ENCODE measurements around the gene BIRC5. TPM values are rescaled to one million over a fixed set of nuclear protein-coding genes. Genes with fewer than 3 reads are reported as not detected.

The BIRC5 gene
- total RNA-seq, 3 donors from 2014 or later (not counting 1 experiment from before 2014, with no cell fraction given): 0.73 to 1.9 (median 1.2) TPM

DNA sequence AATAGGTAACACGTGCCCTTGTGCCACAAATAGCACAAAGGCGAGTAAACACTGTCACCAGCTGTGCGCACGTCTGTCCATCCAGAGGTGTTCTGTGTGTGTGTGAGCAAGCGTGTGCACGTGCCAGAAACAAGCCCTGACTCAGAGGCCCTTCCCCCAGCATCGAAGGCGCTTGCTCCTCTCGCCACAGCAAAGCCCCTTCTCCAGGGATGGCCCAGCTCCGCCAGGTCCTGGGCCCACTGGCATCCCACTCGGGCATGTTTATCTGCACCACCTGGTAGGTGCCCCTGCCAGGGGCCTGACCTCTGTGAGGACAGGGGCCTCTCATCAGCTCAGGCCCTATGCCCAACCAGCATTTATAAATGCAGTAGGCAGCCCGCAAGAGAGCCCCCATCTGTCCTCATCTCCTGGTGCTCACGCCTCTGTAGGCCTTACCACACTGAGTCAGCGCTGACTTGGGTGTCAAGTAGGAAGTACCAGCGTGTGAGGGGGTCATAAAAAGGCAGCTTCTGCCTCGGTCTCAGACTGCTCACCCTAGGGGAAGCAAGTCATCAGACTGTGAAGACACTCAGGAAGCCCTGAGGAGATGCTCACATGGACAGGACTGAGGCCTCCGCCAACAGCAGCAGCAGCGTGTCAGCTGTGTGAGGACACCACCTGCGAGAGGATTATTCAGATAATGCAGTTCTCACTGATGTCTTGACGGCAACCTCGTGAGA is 28.1 kb downstream of the BIRC5 start:
- H3K4me1 ChIP-seq (ENCODE audit: control insufficient read depth, insufficient read depth, low read length): peaks cover 2% of the 10 kb centered on the region
- Mint-ChIP-seq H3K4me3 (no peak overlapping the region), H3K36me3 (no peaks in the 10 kb centered on the region), H3K9me3 (no peaks in the 10 kb centered on the region), H3K4me1 (peaks cover 0 to 9% of the 10 kb centered on the region in 2 donors), H3K27ac (peak overlapping the region in 1 of 2 donors; percentile 48), H3K27me3 (ENCODE audit: low read depth in 2 of 2) (no peaks in the 10 kb centered on the region)
- DNase-seq (no peak), ATAC-seq (peak; percentile 12 to 93 (median 73))
- intact Hi-C loops (cut with micrococcal nuclease): no loop called here
- no peaks in the 10 kb centered on the region for H3K9me3 ChIP-seq (ENCODE audit: control insufficient read depth, insufficient read depth, low read length)
- H3K36me3 ChIP-seq (ENCODE audit: control insufficient read depth, insufficient read depth, low read length): no peaks in the 10 kb centered on the region
- WGBS (ENCODE audit: insufficient coverage): 64% methylated on average over 21 of the region's 21 CpGs
- H3K27ac ChIP-seq (ENCODE audit: low read length): no peak overlapping the region
- no peaks in the 10 kb centered on the region for H3K27me3 ChIP-seq (ENCODE audit: control insufficient read depth, insufficient read depth, low read length)
- H3K4me3 ChIP-seq (ENCODE audit: low read length): no peak overlapping the region
- no peak for TF ChIP-seq CTCF (IDR thresholded peaks at IDR 0.05)

DNA sequence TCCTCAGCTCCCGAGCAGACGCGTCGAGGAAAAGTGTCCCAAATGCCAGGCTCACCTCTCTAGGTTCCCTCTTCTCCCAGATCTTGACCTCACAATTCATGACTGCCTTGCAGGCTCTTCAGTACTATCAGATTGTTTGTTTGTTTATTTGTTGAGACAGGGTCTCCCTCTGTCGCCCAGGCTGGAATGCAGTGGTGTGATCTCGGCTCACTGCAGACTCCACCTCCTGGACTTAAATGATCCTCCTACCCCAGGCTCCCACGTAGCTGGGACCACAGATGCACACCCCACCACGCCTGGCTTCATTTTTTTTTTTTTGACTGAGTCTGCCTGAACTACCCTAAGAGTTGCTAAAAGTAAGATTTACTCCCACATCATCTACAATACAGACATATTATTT is 33.3 kb downstream of the BIRC5 start:
- H3K4me1 ChIP-seq (ENCODE audit: control insufficient read depth, insufficient read depth, low read length): peaks cover 24% of the 10 kb centered on the region
- H3K4me3 ChIP-seq (ENCODE audit: low read length): no peak overlapping the region
- no peak for TF ChIP-seq CTCF (IDR thresholded peaks at IDR 0.05)
- no peaks in the 10 kb centered on the region for H3K27me3 ChIP-seq (ENCODE audit: control insufficient read depth, insufficient read depth, low read length)
- Mint-ChIP-seq H3K27me3 (ENCODE audit: low read depth in 2 of 2) (no peaks in the 10 kb centered on the region), H3K4me1 (peaks cover 5 to 14% of the 10 kb centered on the region in 2 donors), H3K9me3 (no peaks in the 10 kb centered on the region), H3K27ac (no peak overlapping the region), H3K36me3 (no peaks in the 10 kb centered on the region), H3K4me3 (no peak overlapping the region)
- H3K27ac ChIP-seq (ENCODE audit: low read length): no peak overlapping the region
- WGBS (ENCODE audit: insufficient coverage): 84% methylated on average over 8 of the region's 8 CpGs
- no peaks in the 10 kb centered on the region for H3K36me3 ChIP-seq (ENCODE audit: control insufficient read depth, insufficient read depth, low read length)
- intact Hi-C loops (cut with micrococcal nuclease): no loop called here
- H3K9me3 ChIP-seq (ENCODE audit: control insufficient read depth, insufficient read depth, low read length): no peaks in the 10 kb centered on the region
- ATAC-seq: no peak
- no peak for DNase-seq

DNA sequence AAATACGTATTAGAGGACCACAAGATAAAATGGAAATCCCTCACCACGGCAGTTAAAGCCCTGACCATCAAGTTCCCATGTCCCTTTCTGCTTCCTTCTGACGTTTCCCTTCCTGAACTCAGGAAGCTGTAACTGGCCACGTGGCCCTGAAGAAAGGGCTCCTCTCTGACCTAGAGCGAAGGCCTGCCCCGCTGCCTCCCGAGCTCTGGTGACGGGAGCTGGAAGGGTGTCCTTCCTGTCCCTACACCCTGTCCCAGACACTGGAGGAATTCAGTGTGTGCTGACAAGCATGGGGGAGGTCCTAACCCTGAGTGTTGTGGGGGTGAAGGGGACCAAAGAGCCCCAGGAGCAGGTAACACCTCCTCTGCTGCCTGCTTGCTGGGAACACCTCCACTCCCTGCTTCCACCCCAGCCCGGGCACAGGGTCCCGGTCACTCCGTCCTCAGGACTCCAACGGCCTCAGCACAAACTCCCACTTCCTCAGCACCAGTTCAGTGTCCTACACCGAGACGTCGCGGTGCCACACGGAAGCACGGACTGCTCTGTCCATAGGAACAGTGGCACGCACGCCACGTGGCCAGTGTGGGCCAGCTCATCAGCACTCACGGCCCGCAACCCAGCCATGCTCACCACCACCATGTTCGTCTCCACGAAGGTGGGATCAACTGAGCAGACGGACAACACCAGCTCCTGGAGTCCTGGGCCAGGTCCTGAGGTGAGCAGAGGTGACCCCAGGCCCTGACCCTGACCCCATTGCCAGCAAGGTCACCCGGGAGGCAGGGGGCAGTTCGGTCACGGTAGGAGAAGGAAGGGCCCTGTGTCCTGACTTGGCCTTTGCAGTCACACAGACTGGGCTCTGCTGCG is 34.2 kb downstream of the BIRC5 start:
- no peak for ATAC-seq
- Mint-ChIP-seq H3K4me3 (no peak overlapping the region), H3K9me3 (no peaks in the 10 kb centered on the region), H3K36me3 (no peaks in the 10 kb centered on the region), H3K27ac (no peak overlapping the region), H3K27me3 (ENCODE audit: low read depth in 2 of 2) (no peaks in the 10 kb centered on the region), H3K4me1 (peaks cover 12 to 24% of the 10 kb centered on the region in 2 donors)
- TF ChIP-seq CTCF (IDR thresholded peaks at IDR 0.05): no peak
- Histone ChIP-seq H3K4me1 (ENCODE audit: control insufficient read depth, insufficient read depth, low read length) (peaks cover 31% of the 10 kb centered on the region), H3K27me3 (ENCODE audit: control insufficient read depth, insufficient read depth, low read length) (no peaks in the 10 kb centered on the region), H3K4me3 (ENCODE audit: low read length) (no peak overlapping the region), H3K36me3 (ENCODE audit: control insufficient read depth, insufficient read depth, low read length) (no peaks in the 10 kb centered on the region), H3K9me3 (ENCODE audit: control insufficient read depth, insufficient read depth, low read length) (no peaks in the 10 kb centered on the region), H3K27ac (ENCODE audit: low read length) (no peak overlapping the region)
- no peak for DNase-seq
- 93% methylated on average over 30 of the region's 30 CpGs for WGBS (ENCODE audit: insufficient coverage)
- intact Hi-C loops (cut with micrococcal nuclease): no loop called here
